GM20431 (cell line): ENCODE results near the gene THOC6.

Source experiments
- in situ Hi-C: fragments of 300-500 bp; cut with MseI, MboI; formaldehyde crosslinking; loops from one replicate; pipeline ENCODE4 v1.15.0; 2020; ENCODE audit warnings: low sequenced_read_pairs; ENCODE audit not compliant: unreplicated experiment

The THOC6 gene

GRCh38 chr16:3013998-3014690 is 9.7 kb upstream of the THOC6 start:
- in situ Hi-C loops, result no loop called here

GRCh38 chr16:3014971-3015370 is 8.9 kb upstream of the THOC6 start:
- in situ Hi-C loops, result no loop called here

- in situ Hi-C loops, result no loop called here
Observed at GRCh38 chr16:3015865-3016521, 7.8 kb upstream of the THOC6 start.

GRCh38 chr16:3017344-3017743 is 6.5 kb upstream of the THOC6 start:
- in situ Hi-C loops, result no loop called here

GRCh38 chr16:3017794-3018506 is 5.9 kb upstream of the THOC6 start, which contains the start of gene CLDN6:
Gene CLDN6, minus strand, starts transcription at chr16:3018183. Its CDS starts 2,162 bp downstream, at chr16:3016021.
- in situ Hi-C loops, result no loop called here

GRCh38 chr16:3019594-3020246 is 4.1 kb upstream of the THOC6 start:
- in situ Hi-C loops, result no loop called here

- in situ Hi-C loops, result no loop called here
Observed at GRCh38 chr16:3020247-3020603, 3.6 kb upstream of the THOC6 start, which contains the start of gene TNFRSF12A. Gene TNFRSF12A, plus strand, starts transcription at chr16:3020368. Its CDS starts 30 bp downstream, at chr16:3020398.

- in situ Hi-C loops, result no loop called here
Observed at GRCh38 chr16:3020604-3021448, 3.0 kb upstream of the THOC6 start.

- in situ Hi-C loops, result no loop called here
Observed at GRCh38 chr16:3021449-3022207, 2.2 kb upstream of the THOC6 start.

GRCh38 chr16:3022208-3022683 is 1.6 kb upstream of the THOC6 start:
- in situ Hi-C loops, result no loop called here

GRCh38 chr16:3022684-3023414 is 986 bp upstream of the THOC6 start:
- in situ Hi-C loops, result no loop called here

GRCh38 chr16:3023415-3023668 is 493 bp upstream of the THOC6 start:
- in situ Hi-C loops, result no loop called here

- in situ Hi-C loops, result no loop called here
Observed at GRCh38 chr16:3025032-3026002, 1.5 kb downstream of the THOC6 start.

- in situ Hi-C loops, result no loop called here
Observed at GRCh38 chr16:3026003-3026378, 2.2 kb downstream of the THOC6 start.

- in situ Hi-C loops, result no loop called here
Observed at GRCh38 chr16:3026609-3027488, 3.0 kb downstream of the THOC6 start.

- in situ Hi-C loops, result no loop called here
Observed at GRCh38 chr16:3027489-3027795, 3.6 kb downstream of the THOC6 start.
